Osteocyte (in vitro differentiated cells): ENCODE results near the gene BOK. TPM values are rescaled to one million over a fixed set of nuclear protein-coding genes. Genes with fewer than 3 reads are reported as not detected.

Experiments
- DNase-seq: peaks from one replicate; pipeline ENCODE4 v3.0.0; 2021; ENCODE audit warnings: mixed read lengths; ENCODE audit not compliant: unreplicated experiment; ENCODE audit errors: extremely low spot score
- H3K27ac Mint-ChIP-seq: one replicate; pipeline ENCODE4 v1.8.0; 2021; ENCODE audit warnings: mild to moderate bottlenecking, mixed read lengths; ENCODE audit not compliant: unreplicated experiment
- H3K27me3 Mint-ChIP-seq: one replicate; pipeline ENCODE4 v1.8.0; 2021; ENCODE audit warnings: mixed read lengths; ENCODE audit not compliant: unreplicated experiment
- H3K36me3 Mint-ChIP-seq: one replicate; pipeline ENCODE4 v1.8.0; 2021; ENCODE audit warnings: mixed read lengths; ENCODE audit not compliant: unreplicated experiment
- H3K4me1 Mint-ChIP-seq: one replicate; pipeline ENCODE4 v1.8.0; 2021; ENCODE audit warnings: mixed read lengths; ENCODE audit not compliant: unreplicated experiment
- H3K4me3 Mint-ChIP-seq: one replicate; pipeline ENCODE4 v1.8.0; 2021; ENCODE audit warnings: mild to moderate bottlenecking, moderate library complexity, mixed read lengths; ENCODE audit not compliant: unreplicated experiment
- H3K9me3 Mint-ChIP-seq: one replicate; pipeline ENCODE4 v1.8.0; 2021; ENCODE audit warnings: mixed read lengths; ENCODE audit not compliant: unreplicated experiment
- CTCF ChIP-seq: fragments of 200-600 bp; sonication (generic); IDR thresholded peaks from 2 replicates; pipeline ENCODE4 v1.5.0; 2021; ENCODE audit warnings: antibody characterized with exemption, mild to moderate bottlenecking, moderate library complexity
- total RNA-seq: library from RNA; stranded (reverse); gene quantifications from 2 replicates; pipeline ENCODE4 v1.2.1, GENCODE V29; 2021

The BOK gene
- total RNA-seq, 1 donor from 2014 or later = 45.0 TPM

GRCh38 chr2:241560162-241560882 lies 1.8 kb downstream of the BOK start:
- Mint-ChIP-seq H3K9me3 (peaks cover 10% of the 10 kb centered on the region), H3K27me3 (no peaks in the 10 kb centered on the region), H3K4me1 (peaks cover 41% of the 10 kb centered on the region), H3K27ac (peak overlapping the region; percentile 71), H3K4me3 (peak overlapping the region; percentile 75), H3K36me3 (no peaks in the 10 kb centered on the region)
- TF ChIP-seq CTCF = no peak
- no peak for DNase-seq

- Mint-ChIP-seq H3K27ac (peak overlapping the region; percentile 71), H3K9me3 (peaks cover 10% of the 10 kb centered on the region), H3K4me3 (peak overlapping the region; percentile 75), H3K4me1 (peaks cover 45% of the 10 kb centered on the region), H3K27me3 (no peaks in the 10 kb centered on the region), H3K36me3 (no peaks in the 10 kb centered on the region)
- DNase-seq = no peak
- TF ChIP-seq CTCF = no peak
Observed at GRCh38 chr2:241560883-241561474, 2.4 kb downstream of the BOK start.

GRCh38 chr2:241561832-241562231 lies 3.3 kb downstream of the BOK start:
- peaks cover 6% of the 10 kb centered on the region for H3K9me3 Mint-ChIP-seq
- H3K4me1 Mint-ChIP-seq = peaks cover 45% of the 10 kb centered on the region
- no peak for TF ChIP-seq CTCF
- H3K4me3 Mint-ChIP-seq = peak overlapping the region; percentile 10
- peak overlapping the region; percentile 18 for H3K27ac Mint-ChIP-seq
- DNase-seq = no peak
- H3K27me3 Mint-ChIP-seq = no peaks in the 10 kb centered on the region
- H3K36me3 Mint-ChIP-seq = no peaks in the 10 kb centered on the region

GRCh38 chr2:241562269-241562891 lies 3.8 kb downstream of the BOK start:
- Mint-ChIP-seq H3K4me1 (peaks cover 45% of the 10 kb centered on the region), H3K27ac (peak overlapping the region; percentile 18), H3K27me3 (no peaks in the 10 kb centered on the region), H3K4me3 (no peak overlapping the region), H3K36me3 (no peaks in the 10 kb centered on the region), H3K9me3 (peaks cover 4% of the 10 kb centered on the region)
- no peak for TF ChIP-seq CTCF
- DNase-seq = no peak

GRCh38 chr2:241563031-241563507 lies 4.5 kb downstream of the BOK start:
- no peak for TF ChIP-seq CTCF
- no peaks in the 10 kb centered on the region for H3K27me3 Mint-ChIP-seq
- H3K36me3 Mint-ChIP-seq = no peaks in the 10 kb centered on the region
- no peak for DNase-seq
- no peaks in the 10 kb centered on the region for H3K9me3 Mint-ChIP-seq
- no peak overlapping the region for H3K4me3 Mint-ChIP-seq
- peaks cover 41% of the 10 kb centered on the region for H3K4me1 Mint-ChIP-seq
- H3K27ac Mint-ChIP-seq = no peak overlapping the region
